ENCODE data around the gene FLVCR1.

FLVCR1 gene

DNA sequence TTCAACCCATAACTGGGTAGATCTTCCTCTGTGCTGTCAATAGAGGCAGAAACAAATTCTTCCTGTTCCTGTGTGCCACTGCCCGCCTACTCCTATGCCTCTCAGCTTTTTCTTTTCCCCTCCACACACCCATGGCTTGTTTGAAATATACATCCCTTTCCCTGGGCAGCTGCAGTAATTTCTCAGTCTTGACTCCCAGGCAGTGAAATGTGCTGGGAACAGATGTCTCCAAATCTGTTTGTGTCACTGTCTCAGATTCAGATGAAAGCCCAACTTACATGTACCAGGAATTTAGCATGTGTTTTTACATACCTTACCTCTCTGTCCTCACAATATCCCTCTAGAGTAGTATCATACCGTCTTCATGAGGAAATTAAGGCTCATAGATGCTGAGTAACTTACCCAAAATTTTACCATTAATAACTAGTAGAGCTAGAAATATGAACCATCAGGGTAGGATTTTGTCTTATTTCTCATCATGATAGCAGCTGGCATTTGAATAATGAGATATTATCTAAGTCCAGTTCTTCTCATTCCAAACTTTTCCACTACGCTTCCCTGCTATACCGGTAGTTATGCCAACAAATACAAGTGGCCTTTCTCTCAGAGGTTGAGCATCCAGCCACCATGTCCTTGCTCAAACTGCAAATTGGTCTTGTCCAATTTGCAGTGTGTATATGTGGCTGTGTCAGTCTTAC lies 87.5 kb downstream of the FLVCR1 start:
- no peak for DNase-seq (ENCODE audit: low read depth)

DNA sequence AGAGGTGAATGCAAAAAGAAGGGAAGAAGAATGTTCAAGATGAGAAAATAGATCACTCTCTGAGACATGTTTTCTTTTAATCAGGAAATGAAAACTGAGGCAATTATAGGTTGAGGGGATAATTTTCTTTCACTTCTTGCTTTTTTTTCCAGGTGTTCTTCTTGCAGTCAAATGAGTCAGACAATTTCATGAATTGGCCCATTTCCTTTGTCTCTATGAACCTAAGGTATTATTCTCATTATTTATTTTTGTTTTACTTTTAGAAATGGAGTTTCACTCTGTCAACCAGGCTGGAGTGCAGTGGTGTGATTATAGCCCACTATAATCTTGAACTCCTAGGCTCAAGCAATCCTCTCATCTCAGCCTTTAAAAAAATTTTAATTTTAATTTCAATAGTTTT lies 88.8 kb downstream of the FLVCR1 start:
- DNase-seq (ENCODE audit: low read depth), result no peak

Measured in stimulated activated CD8-positive, alpha-beta memory T cell treated with anti-CD3 and anti-CD28 coated beads, Interleukin-15, amount 100 ng/mL, for 24 hours (primary cell).